Activated naive CD4-positive, alpha-beta T cell treated with anti-CD3 and anti-CD28 coated beads, Interleukin-2, amount 10 ng/mL, durations not matched to agents 7 days and 5 days (primary cell): ENCODE results near the gene COL21A1.

Experiments
- CTCF ChIA-PET: fragments of 350-600 bp; sonication (Branson Sonifier 250); formaldehyde crosslinking; loops from one replicate; lab custom pipeline; 2021; ENCODE audit warnings: antibody characterized with exemption; lab: Charles Lee
- DNase-seq: peaks from one replicate; pipeline ENCODE4 v3.0.0-alpha.2; 2020
- H3K27ac Mint-ChIP-seq: one replicate; pipeline ENCODE4 v1.8.0; 2021; ENCODE audit warnings: mild to moderate bottlenecking, moderate library complexity, mixed read lengths
- H3K27me3 Mint-ChIP-seq: one replicate; pipeline ENCODE4 v1.8.0; 2021; ENCODE audit warnings: mild to moderate bottlenecking, mixed read lengths
- H3K36me3 Mint-ChIP-seq: one replicate; pipeline ENCODE4 v1.8.0; 2021; ENCODE audit warnings: mixed read lengths
- H3K4me1 Mint-ChIP-seq: one replicate; pipeline ENCODE4 v1.8.0; 2021; ENCODE audit warnings: mixed read lengths
- H3K4me3 Mint-ChIP-seq: one replicate; pipeline ENCODE4 v1.8.0; 2021; ENCODE audit warnings: mild to moderate bottlenecking, moderate library complexity, mixed read lengths
- H3K9me3 Mint-ChIP-seq: one replicate; pipeline ENCODE4 v1.8.0; 2021; ENCODE audit warnings: mixed read lengths

The COL21A1 gene

DNA sequence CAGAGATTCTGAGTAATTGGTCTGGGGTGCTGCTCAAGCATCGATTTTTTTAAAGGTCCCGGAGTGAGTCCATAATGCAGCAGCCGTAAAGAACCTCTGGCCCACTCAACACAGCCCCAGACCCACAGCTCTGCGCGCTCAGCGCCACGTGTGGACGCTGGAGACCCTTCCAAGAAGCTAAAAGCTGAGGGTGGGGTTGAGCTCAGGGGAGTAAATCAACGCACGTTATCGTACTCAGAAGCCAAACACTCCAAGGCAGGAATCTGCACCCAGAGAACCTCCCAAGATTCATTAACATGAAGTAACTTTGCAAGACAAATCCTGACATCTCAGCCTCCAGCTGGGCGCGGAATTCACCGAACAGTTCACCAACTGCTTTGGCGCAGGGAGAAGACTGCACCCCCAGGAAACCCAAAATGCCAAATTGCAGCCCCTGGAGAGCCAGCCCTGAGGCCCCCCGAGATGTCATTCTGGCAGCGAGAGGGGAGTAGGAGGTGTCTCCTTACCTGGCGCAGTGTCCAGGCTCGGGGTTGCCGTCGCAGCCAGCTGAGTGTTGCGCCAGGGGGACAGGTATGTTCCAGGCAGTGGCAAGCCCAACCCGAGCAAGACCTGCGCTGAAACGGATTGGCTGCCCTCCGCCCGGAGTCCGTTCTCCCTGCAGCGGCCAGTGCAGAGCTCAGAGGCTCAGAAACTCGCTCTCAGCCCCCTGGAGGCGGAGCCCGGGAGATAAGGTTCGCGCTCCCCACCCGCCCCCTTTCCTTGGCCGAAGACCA lies at the start of gene COL21A1:
TSS of gene COL21A1 (minus strand) at position 700 of the 773 bp plus-strand sequence. CDS start 64,962 bp downstream, outside the sequence.
- Mint-ChIP-seq H3K27me3 (peaks cover 12% of the 10 kb centered on the region), H3K4me1 (no peaks in the 10 kb centered on the region), H3K9me3 (no peaks in the 10 kb centered on the region), H3K36me3 (no peaks in the 10 kb centered on the region), H3K27ac (no peak within 1 kb of the TSS), H3K4me3 (no peak within 1 kb of the TSS)
- CTCF ChIA-PET: no interaction called here
- DNase-seq: no peak

DNA sequence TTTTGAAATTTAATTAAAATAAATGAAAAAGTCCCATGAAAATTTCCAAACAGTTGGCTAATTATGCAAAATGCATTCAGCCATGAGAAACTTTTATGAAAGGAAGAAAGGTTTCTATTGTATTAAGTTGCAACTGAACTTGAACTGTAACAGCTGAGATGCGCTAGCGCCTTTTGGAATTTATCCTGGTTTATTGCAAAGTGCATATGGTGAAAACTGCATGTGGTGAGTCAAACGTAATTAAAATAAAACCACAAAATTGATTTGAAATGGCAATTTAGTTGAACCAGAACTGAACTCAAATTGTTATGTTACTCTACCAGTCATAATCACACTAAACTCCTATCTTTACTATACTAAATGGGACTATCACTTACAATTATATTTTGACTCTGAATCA lies 46.4 kb upstream of the COL21A1 start:
- Mint-ChIP-seq H3K36me3 (no peaks in the 10 kb centered on the region), H3K4me1 (no peaks in the 10 kb centered on the region), H3K4me3 (no peak overlapping the region), H3K27me3 (no peaks in the 10 kb centered on the region), H3K9me3 (no peaks in the 10 kb centered on the region), H3K27ac (no peak overlapping the region)
- CTCF ChIA-PET: no interaction called here
- no peak for DNase-seq

DNA sequence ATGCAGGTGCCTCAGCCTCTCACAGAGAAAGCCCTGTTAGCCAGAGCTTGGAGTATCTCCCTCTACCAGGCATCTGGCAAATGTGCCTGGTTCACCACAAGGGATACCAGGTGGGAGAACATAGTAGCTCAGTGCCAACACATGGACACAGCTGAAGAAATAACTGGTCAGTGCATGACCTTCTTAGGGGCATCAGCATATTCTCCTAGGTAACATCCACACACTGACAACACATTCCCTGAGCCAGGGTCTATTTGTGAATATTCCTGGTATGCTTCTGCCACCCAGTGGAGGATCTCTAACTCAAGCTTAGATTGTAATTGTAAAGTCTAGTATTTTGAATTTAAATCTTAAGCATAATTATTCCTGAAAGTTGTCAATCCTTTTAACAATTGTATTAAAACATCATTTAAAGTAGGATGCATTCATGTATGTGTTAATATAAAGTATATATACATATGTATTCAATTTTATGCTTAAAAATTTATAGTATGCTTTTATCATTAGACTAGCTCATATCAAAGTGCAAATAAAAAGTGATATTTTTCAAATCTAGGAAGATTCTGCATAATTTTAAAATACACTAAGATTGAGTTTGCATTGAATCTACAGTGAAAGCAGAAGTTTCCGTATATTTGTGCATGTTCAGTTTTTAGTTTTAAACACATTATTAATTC lies 45.3 kb upstream of the COL21A1 start:
- DNase-seq: no peak
- Mint-ChIP-seq H3K4me1 (no peaks in the 10 kb centered on the region), H3K36me3 (no peaks in the 10 kb centered on the region), H3K27me3 (no peaks in the 10 kb centered on the region), H3K9me3 (no peaks in the 10 kb centered on the region), H3K27ac (no peak overlapping the region), H3K4me3 (no peak overlapping the region)
- CTCF ChIA-PET: interaction anchor here (0.8 to 1.2 kb wide), 3 partner anchors 304 to 1016 kb away, joined by 3 to 4 read pairs (median 3); no protein-coding TSS in a partner anchor

DNA sequence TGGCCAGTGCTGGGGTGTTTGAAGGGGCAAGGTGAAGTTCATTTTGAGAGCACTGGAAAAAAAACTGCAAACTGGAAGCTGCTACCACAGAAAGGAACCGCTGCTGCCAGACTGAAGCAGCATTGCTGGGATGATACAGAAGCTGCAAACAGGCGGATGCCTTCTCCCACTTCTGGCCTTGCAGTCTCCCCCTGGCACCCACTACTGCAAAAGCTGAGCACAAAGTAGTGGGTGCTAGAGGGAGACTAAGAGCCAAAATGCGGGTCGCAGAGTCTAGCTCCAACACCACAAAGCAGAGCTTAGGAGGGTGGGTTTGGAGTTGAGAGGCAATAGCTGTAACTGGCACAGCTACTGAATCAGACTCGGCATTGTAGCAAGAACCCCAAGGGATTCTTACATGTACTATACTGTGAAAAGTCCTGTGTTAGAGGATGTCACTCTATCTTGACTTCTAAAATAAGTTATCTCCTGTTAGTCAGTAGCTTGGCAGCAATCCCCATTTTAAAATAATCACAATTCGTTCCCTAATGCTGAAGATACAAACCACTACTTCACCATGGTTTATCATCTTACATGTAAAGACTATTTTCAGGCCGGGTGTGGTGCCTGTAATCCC lies 44.0 kb upstream of the COL21A1 start:
- no peak for DNase-seq
- CTCF ChIA-PET: interaction anchor here (1.0 kb wide), 1 partner anchor 75 kb away, joined by 5 read pairs; no protein-coding TSS in a partner anchor
- H3K4me3 Mint-ChIP-seq: no peak overlapping the region

DNA sequence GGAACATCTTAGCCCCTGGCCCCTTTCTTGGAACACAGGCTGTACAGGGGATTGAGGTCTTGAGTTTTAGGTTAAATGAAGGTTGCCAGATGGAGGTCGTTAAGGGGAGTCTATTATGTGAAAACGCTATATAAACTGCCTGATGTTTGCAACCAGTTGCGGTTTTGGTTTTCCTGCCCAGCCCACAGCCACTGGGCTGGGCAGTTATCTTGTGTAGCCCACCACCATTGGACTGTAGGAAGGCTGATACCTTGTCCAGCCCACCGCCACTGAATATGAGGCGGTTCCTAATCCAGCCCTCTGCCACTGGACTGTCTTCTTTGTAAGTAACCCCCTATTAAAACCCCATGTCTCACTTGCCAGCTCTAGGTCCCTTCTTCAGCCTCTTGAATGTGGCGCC lies 42.3 kb upstream of the COL21A1 start:
- DNase-seq: no peak
- Mint-ChIP-seq H3K27me3 (no peaks in the 10 kb centered on the region), H3K36me3 (no peaks in the 10 kb centered on the region), H3K9me3 (no peaks in the 10 kb centered on the region), H3K27ac (no peak overlapping the region), H3K4me1 (no peaks in the 10 kb centered on the region), H3K4me3 (no peak overlapping the region)
- CTCF ChIA-PET: no interaction called here

More for the DNA sequence above, 44.0 kb upstream of the COL21A1 start:
- Mint-ChIP-seq H3K36me3 (no peaks in the 10 kb centered on the region), H3K27me3 (no peaks in the 10 kb centered on the region), H3K27ac (no peak overlapping the region), H3K4me1 (no peaks in the 10 kb centered on the region), H3K9me3 (no peaks in the 10 kb centered on the region)

DNA sequence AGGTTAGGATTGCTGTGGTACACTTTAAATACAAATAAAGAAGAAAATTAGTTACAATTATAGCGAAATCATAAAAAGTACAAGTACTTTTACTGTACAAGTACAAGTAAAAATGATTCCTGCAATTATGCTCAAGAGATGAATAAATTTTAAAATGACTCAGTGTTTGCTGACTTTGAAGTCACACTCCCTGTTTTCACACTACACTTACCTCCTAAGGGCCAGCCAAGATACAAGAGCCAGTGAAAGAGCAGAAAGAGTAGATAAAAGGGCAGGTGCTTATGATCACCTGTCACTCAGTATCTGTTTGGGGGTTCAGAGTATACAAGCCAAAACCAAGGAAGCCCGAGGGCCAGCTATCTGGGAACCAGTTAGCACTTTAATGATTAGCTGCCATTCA lies 41.0 kb upstream of the COL21A1 start:
- no peak overlapping the region for H3K4me3 Mint-ChIP-seq
- H3K36me3 Mint-ChIP-seq: no peaks in the 10 kb centered on the region
- H3K27me3 Mint-ChIP-seq: no peaks in the 10 kb centered on the region
- H3K27ac Mint-ChIP-seq: no peak overlapping the region
- no peak for DNase-seq
- CTCF ChIA-PET: no interaction called here
- H3K4me1 Mint-ChIP-seq: no peaks in the 10 kb centered on the region
- no peaks in the 10 kb centered on the region for H3K9me3 Mint-ChIP-seq

DNA sequence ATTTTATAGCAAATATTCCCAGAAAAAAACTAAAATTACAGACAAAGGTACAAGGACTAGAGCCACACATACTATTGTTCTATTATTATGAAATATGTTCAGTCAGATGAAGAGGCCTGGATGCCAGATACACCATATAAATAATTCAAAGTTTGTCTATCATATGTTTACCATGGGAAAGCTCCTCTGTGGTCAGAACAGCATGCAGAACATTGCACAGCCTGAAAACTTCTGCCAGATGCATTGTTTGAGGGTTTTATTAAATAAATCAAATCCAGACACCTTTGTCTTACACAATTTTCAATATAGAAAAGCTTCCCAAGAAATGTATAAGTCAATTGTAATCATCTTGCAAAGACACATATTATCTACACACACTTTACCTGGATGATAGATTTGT lies 35.0 kb upstream of the COL21A1 start:
- Mint-ChIP-seq H3K4me1 (no peaks in the 10 kb centered on the region), H3K9me3 (no peaks in the 10 kb centered on the region), H3K4me3 (no peak overlapping the region), H3K27me3 (no peaks in the 10 kb centered on the region), H3K36me3 (no peaks in the 10 kb centered on the region), H3K27ac (no peak overlapping the region)
- CTCF ChIA-PET: no interaction called here
- no peak for DNase-seq

DNA sequence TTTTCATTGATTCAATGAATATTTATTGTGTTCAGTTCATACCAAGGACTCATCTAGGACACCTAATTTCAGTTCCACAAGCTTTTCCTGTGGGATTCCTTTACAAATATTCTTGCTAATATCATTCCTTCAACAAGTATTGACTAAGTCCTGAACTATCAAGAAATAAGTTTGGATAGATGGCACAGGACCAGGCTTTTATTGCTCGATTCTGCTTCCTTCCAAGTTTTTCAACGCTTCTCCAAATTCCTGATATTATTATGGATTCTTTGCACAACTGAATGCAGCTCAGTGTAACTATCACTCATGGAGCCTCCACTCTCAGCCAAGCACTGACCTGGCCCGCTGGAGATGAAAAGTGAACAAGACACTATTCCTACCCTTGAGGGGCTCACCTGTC lies 32.7 kb upstream of the COL21A1 start:
- Mint-ChIP-seq H3K36me3 (no peaks in the 10 kb centered on the region), H3K9me3 (no peaks in the 10 kb centered on the region), H3K27me3 (no peaks in the 10 kb centered on the region), H3K4me3 (no peak overlapping the region), H3K4me1 (no peaks in the 10 kb centered on the region), H3K27ac (no peak overlapping the region)
- DNase-seq: no peak
- CTCF ChIA-PET: no interaction called here

DNA sequence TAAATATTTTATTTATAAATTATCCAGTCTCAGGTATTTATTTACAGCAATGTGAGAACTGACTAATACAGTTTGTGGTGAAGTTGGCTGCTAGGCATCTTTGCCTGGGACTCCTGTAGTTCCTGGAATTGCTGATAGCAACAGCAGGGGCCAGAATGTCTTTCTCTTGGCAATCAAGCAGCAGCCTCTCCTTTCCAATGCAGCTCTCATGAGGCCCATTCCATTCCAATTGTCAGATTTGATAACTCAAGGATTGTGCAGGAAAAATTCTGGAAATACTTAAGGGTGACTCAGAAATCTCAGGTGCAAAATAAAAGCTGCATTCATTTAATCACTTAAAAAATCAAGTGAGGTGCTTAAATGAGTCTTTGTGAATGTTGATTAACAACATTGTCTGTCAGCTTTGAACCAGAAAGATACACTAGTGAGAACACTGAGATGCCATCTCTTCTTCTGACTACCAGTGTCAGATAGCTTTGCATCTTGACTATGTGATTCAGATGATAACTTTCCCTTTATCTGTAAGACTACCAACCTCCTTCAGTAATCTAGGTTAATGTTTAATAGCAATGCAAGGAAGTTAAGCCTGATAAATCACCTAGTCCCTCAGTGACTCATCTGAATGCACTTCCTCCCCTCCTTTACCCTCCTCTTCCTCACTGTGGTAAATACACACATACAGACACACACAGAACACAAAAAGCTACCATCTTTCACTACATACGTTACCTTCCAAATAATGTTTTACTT lies 32.1 kb upstream of the COL21A1 start:
- H3K36me3 Mint-ChIP-seq: no peaks in the 10 kb centered on the region
- CTCF ChIA-PET: no interaction called here
- no peaks in the 10 kb centered on the region for H3K9me3 Mint-ChIP-seq
- no peaks in the 10 kb centered on the region for H3K4me1 Mint-ChIP-seq
- no peak overlapping the region for H3K27ac Mint-ChIP-seq
- no peak overlapping the region for H3K4me3 Mint-ChIP-seq
- no peak for DNase-seq
- no peaks in the 10 kb centered on the region for H3K27me3 Mint-ChIP-seq

DNA sequence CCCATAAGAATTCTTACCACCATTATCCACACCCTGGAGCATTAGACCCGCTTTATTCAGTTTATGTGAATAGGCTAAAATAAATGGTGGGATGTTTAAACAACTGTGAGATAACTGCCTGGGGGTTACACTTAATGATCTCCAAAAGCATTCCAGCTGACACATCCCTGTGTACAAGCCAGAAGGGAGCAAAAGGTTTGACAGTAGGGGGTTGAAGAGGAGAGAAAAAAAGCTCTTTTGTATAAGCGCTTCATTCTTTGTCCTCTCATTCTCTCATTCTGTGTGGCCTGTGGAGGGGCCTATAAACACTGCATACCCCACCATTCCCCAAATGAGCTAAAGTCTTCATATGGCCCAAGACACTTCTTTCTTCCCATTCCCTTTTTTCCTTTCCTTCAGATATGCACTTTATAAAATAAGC lies 30.8 kb upstream of the COL21A1 start:
- Mint-ChIP-seq H3K36me3 (no peaks in the 10 kb centered on the region), H3K4me3 (no peak overlapping the region), H3K9me3 (peaks cover 3% of the 10 kb centered on the region), H3K27ac (no peak overlapping the region), H3K27me3 (no peaks in the 10 kb centered on the region), H3K4me1 (no peaks in the 10 kb centered on the region)
- no peak for DNase-seq
- CTCF ChIA-PET: no interaction called here

DNA sequence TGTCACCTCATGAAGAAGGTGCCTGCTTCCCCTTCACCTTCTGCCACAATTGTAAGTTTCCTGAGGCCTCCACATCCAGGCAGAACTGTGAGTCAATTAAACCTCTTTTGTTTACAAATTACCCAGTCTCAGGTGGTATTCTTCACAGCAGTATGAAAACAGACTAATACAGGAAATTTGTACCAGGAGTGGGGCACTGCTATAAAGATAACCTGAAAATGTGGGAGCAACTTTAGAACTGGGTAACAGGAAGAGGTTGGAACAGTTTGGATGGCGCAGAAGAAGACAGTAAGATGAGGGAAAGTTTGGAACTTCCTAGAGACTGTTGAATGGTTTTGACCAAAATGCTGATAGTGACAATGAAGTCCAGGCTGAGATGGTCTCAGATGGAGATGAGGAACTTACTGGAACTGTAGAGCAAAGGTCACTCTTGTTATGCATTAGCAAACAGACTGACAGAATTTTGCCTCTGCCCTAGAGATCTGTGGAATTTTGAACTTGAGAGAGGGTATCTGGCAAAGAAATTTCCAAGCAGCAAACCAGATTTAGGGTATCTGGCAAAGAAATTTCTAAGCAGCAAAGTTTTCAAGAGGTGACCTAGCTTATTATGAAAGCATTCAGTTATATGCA lies 23.5 kb upstream of the COL21A1 start:
- Mint-ChIP-seq H3K4me1 (no peaks in the 10 kb centered on the region), H3K27me3 (no peaks in the 10 kb centered on the region), H3K27ac (no peak overlapping the region), H3K4me3 (no peak overlapping the region), H3K9me3 (peaks cover 24% of the 10 kb centered on the region), H3K36me3 (no peaks in the 10 kb centered on the region)
- CTCF ChIA-PET: no interaction called here
- no peak for DNase-seq

DNA sequence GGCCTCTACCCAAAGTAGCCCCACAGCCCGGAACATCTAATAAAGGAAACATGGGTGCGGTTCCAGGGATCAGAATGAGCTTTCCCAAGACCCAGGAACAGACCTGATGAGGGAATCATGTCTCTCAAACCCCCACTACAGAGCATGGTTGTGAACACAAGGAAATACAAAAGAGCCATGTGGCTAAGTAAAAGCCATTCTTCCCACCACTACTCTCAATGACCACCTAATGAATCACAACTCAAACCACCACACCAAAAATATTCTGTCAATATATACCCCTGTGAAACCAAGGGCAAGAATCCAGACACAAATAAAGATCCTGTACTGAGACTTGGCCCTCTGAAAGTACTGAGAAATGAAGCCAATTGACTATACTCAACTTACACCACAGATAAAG lies 20.9 kb upstream of the COL21A1 start:
- no peak for DNase-seq
- H3K4me3 Mint-ChIP-seq: no peak overlapping the region
- no peaks in the 10 kb centered on the region for H3K4me1 Mint-ChIP-seq
- no peaks in the 10 kb centered on the region for H3K27me3 Mint-ChIP-seq
- no peak overlapping the region for H3K27ac Mint-ChIP-seq
- peaks cover 21% of the 10 kb centered on the region for H3K9me3 Mint-ChIP-seq
- H3K36me3 Mint-ChIP-seq: no peaks in the 10 kb centered on the region
- CTCF ChIA-PET: no interaction called here

DNA sequence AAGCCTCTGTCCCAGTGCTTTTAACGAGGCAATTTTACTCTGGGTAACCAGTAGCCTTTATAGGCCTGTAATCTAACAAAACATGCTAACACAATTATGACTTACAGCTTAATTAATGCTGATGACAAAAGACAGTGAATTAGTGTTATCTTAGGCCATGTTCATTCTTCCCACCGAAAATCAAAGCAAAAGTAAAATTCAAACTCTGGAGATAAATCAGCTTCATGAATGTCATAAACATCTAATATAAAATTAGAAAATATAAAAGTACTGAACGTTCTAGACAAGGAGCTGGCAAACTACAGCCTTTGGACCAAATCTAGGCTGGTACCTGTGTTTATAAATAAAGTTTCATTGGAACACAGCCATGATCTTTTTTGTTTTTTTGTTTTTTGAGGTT lies 18.6 kb upstream of the COL21A1 start:
- Mint-ChIP-seq H3K9me3 (peaks cover 15% of the 10 kb centered on the region), H3K27me3 (no peaks in the 10 kb centered on the region), H3K4me3 (no peak overlapping the region), H3K4me1 (no peaks in the 10 kb centered on the region), H3K27ac (no peak overlapping the region), H3K36me3 (no peaks in the 10 kb centered on the region)
- CTCF ChIA-PET: no interaction called here
- DNase-seq: no peak
